Body of pancreas (tissue), 4 donors: Measurements from ENCODE around the gene CGB7.

ENCODE experiments used
- POLR2A ChIP-seq, 3 donors: fragments of 450-650 bp; IDR thresholded peaks; one replicate each; pipeline ENCODE4 v1.6.1; 2016; ENCODE audit warnings: antibody characterized with exemption in 3 of 3, mild to moderate bottlenecking in 2 of 3
- TF ChIP-seq, protein P1 (sequence below), 7 experiments: fragments of 450-650 bp in 4 of 7; fragments of 200-600 bp in 3 of 7; sonication (generic) in 3 of 7; IDR thresholded peaks; one replicate each; pipeline ENCODE4 v1.5.1; 2016 to 2019; ENCODE audit warnings: antibody characterized with exemption in 7 of 7

DNA sequence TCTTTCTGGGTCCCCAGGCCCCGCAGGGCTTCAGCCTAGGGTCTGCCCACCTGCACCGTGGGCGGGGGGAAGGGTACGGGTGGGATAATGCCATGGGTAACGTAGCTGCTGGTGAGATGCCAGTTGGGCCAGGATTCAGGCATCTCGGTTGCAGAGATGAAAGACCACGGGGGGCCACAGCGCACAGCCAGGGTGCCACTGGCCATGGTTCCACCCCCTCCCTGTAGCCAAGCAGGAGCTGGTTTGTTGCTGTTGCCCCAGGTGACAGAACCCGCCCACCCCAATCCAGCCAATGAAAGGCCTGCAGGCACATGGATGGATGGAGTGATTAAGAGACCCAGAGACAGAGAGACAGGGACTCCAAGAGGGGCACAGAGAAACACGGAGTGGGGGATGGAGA is 1.0 kb upstream of the CGB7 start:
- TF ChIP-seq, protein P1, sequence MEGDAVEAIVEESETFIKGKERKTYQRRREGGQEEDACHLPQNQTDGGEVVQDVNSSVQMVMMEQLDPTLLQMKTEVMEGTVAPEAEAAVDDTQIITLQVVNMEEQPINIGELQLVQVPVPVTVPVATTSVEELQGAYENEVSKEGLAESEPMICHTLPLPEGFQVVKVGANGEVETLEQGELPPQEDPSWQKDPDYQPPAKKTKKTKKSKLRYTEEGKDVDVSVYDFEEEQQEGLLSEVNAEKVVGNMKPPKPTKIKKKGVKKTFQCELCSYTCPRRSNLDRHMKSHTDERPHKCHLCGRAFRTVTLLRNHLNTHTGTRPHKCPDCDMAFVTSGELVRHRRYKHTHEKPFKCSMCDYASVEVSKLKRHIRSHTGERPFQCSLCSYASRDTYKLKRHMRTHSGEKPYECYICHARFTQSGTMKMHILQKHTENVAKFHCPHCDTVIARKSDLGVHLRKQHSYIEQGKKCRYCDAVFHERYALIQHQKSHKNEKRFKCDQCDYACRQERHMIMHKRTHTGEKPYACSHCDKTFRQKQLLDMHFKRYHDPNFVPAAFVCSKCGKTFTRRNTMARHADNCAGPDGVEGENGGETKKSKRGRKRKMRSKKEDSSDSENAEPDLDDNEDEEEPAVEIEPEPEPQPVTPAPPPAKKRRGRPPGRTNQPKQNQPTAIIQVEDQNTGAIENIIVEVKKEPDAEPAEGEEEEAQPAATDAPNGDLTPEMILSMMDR (IDR thresholded peaks at IDR 0.05) = no peak
- no peak for TF ChIP-seq POLR2A (IDR thresholded peaks at IDR 0.05)
